ENCODE measurements around the gene PCARE.
A peak's percentile ranks its signal among the peaks of the same experiment; 100 is the strongest.

Gene PCARE

GRCh38 chr2:29064346-29064715 lies 10.0 kb downstream of the PCARE start:
- FAIRE-seq: no peak
- no peak for DNase-seq (ENCODE audit: low spot score)

- DNase-seq (ENCODE audit: low spot score) (no peak), FAIRE-seq (no peak)
Observed at GRCh38 chr2:29063646-29064345, 10.5 kb downstream of the PCARE start.

GRCh38 chr2:29063056-29063455 lies 11.3 kb downstream of the PCARE start:
- FAIRE-seq: no peak
- no peak for DNase-seq (ENCODE audit: low spot score)

DNA sequence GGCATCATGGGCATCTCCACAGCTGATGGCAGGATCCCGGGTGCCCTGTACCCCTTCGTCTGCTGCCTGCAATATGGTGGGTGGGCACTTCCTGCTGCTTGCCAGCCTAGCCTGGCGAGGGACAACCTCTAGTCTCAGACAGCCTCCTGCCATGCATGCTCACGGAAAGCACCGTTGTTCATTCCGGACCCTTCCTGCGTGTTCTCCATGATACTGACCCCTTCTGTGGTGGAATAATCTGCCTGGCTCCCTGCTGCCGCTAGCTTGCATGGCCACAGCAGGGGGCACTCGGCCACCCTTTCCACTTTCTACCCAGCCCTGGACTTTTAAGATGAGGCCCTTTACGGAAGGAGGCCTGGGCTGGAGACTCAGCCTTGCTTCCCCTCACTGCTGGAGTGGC lies 12.0 kb downstream of the PCARE start:
- DNase-seq (ENCODE audit: low spot score) (no peak), FAIRE-seq (peak; percentile 30)

DNA sequence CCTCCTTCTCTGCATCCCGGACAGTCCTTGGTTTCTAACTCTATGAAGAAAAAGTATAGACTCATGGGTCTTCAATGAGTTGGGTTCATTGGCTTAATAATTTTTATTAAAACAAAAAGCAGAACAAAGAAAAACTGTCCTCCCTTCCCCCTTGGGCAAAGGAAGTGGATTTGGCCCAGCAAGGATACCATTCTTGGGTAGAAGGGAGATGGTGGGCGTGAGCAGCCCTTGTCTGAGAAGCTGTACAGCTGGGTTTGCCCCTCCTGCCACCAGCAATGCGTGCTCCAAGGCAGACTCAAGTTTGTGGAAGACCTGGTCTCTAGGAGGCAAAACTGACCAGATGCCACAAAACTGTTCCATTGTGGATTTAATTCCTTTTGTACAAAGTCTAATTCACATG lies 12.7 kb downstream of the PCARE start:
- DNase-seq (ENCODE audit: low spot score): no peak
- no peak for FAIRE-seq

- DNase-seq (ENCODE audit: low spot score) (no peak), FAIRE-seq (no peak)
Observed at GRCh38 chr2:29061176-29061575, 13.1 kb downstream of the PCARE start.

DNA sequence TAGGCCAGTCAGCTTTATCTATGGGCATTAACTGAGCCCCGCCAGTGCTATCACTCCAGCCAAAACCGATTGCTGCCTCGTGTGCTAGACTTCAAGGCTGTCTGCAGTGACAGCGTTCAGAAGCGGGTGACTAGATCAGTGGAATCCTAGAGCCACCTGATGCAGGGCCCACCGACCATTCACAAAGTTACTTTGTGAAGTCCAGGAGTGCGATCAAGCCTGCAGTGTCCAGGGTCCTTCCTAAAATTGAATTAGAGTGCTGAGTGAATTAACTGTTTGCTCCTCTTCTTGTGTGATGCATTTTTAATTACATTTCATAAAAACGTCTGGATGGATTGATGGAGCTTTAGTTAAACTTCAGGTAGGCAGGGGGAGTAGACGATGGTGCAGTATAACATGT lies 13.9 kb downstream of the PCARE start:
- DNase-seq (ENCODE audit: low spot score): no peak
- no peak for FAIRE-seq

DNA sequence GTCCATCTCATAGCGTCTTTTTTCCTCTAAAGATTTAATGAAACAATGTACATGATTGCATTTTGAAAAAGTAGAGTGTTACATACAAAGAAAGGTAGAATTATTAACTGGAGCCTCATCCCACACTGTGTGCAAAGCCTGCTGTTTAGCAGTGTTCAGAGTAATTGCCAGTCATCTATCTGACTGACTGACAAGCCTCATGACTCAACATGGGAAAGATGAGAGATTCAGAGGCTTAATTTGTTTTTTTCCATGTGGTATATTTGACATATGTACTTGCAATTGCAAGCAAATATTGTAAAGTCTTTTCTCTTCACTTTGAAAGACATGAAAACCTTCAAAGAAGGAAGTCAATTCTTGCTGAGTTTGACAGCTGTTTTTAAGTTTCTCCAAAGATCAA lies 14.7 kb downstream of the PCARE start:
- FAIRE-seq (no peak), DNase-seq (ENCODE audit: low spot score) (no peak)

DNA sequence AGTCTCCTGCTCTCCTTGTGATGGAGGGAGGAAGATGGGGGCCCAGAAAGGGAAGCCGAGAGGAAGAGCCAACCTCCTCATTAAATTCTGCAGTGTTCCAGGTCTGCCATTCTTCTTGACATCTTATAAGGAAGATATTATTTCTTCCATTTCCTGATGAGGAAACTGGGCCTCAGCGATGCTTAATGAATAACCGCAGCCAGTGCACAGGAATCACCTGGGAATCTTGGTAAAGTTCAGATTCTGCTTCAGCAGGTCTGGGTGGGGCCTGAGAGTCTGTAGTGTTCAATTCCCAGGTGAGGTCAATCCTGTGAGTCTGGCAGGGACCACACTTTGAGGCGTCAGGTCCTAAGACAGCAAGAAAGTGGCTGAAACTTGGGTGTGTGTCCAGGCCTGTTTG lies 17.3 kb downstream of the PCARE start:
- DNase-seq (ENCODE audit: low spot score) (no peak), FAIRE-seq (no peak)

- DNase-seq (ENCODE audit: low spot score) (no peak), FAIRE-seq (no peak)
Observed at GRCh38 chr2:29056452-29056851, 17.9 kb downstream of the PCARE start.

DNA sequence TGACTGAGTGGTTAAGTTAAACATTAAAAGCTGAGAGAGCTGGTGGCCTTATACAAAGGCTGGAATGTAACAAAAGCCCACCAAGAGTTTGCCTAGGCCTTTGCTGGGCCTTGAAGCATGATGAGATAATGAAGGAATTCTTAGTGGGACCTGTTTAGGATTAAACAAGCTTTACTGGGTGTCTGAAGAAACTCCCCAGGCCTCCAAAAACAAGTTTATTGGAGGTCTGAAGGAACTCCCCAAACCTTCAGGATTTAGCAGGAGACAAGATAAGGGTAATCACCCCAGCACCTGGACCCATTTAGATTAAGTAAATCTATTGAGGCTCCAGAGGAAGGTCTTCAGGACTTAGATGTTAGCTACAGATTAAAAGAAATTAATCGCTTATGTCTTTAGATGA lies 18.7 kb downstream of the PCARE start:
- FAIRE-seq: no peak
- DNase-seq (ENCODE audit: low spot score): no peak

- DNase-seq (ENCODE audit: low spot score) (peak; percentile 50), FAIRE-seq (no peak)
Observed at GRCh38 chr2:29054430-29054829, 19.9 kb downstream of the PCARE start.

DNA sequence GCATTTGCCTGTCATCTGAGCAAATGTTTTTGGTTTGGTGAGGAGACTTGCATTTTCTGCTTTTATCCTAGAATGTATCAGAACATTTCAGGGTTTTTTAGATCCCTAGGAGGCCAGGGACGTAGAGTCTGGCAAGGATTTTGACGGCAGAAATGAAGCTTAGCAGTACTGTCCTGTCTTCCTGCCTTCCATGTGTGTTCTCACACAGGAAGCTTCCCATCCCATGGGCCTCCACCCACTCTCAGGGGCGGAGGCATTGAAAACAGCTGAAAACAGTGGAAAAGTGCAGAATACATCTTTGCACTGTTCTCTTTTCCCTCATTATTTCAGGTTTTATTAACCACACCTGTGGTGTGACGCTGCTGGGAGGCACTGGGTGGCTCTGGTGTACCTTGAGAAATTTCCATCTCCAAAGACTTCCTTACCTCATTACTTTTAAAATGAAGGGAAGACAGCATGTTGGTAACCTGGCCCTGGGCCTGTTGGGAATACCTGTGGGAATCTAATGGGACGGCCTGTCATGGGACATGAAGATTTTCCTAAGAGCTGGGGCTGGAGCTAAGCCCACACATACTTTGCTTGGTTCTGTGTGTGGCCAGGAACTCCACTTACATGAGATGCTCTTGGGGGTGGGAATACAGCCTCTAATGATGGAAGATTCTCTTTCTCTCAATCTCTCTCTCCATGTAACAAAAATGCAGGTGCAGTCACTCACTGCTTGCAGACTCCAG lies 20.5 kb downstream of the PCARE start:
- peak; percentile 33 for DNase-seq (ENCODE audit: low spot score)

DNA sequence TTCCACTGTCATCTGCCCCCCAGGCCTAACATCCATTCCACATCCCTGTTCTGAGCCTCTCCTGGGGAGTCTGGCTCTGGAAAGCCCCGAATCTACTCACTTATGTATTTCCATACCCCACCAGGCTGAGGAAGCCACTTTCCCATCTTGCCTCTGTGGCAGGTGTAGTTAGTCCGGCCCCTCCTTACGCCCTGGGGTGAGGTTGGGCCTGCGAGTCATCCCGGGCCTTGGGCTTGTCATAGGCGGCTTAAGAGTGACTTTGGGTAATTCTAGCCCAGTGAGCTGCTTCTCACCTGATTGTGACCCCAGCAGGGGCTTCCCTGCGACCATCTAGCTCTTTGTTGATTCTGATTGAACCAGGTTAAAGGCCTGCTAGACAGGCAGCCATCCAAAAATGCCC lies 21.1 kb downstream of the PCARE start:
- FAIRE-seq: no peak
- peak; percentile 63 for DNase-seq (ENCODE audit: low spot score)

More for the DNA sequence above, 20.5 kb downstream of the PCARE start:
- FAIRE-seq: no peak

DNA sequence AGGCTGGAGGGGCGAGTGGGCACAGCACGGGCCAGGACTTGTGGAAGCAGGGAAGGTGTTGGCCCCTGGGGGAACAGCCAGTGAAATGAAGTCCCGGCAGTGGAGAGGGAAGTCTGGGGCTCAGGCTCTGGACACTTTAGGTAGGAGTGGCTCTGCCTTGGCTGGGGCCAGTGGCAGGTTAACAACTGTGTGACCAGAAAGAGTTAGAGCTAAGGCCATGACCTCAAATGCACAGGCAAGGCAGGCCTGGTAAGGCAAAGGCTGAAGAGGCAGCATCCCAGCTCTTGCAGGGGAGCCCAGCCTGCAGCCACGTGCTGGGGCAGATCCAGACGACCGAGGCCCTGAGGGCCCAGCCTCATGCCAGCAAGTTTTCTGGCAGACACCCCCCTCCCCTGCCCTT lies 21.5 kb downstream of the PCARE start:
- FAIRE-seq (no peak), DNase-seq (ENCODE audit: low spot score) (no peak)

DNA sequence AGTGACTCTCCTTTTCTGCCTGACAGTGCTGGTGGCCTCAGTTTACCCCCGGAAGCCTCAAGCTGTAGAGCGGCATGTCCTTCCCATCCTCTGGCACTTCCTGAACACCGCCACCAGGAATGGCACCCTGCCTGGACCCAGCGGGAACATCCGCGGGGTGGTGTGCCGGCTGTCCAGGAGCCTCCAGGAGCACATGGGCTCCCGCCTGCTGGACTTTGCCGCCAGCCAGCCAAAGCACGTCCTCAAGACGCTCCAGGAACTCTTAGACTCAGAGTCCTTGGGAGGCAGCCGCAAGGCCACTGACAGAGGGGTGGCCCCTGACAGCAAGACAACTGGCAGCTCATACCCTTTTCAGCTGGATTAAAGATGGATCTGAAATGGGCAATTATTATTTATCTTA lies 22.6 kb downstream of the PCARE start:
- FAIRE-seq (no peak), DNase-seq (ENCODE audit: low spot score) (no peak)

- DNase-seq (ENCODE audit: low spot score) (no peak), FAIRE-seq (no peak)
Observed at GRCh38 chr2:29050591-29050990, 23.7 kb downstream of the PCARE start.

DNA sequence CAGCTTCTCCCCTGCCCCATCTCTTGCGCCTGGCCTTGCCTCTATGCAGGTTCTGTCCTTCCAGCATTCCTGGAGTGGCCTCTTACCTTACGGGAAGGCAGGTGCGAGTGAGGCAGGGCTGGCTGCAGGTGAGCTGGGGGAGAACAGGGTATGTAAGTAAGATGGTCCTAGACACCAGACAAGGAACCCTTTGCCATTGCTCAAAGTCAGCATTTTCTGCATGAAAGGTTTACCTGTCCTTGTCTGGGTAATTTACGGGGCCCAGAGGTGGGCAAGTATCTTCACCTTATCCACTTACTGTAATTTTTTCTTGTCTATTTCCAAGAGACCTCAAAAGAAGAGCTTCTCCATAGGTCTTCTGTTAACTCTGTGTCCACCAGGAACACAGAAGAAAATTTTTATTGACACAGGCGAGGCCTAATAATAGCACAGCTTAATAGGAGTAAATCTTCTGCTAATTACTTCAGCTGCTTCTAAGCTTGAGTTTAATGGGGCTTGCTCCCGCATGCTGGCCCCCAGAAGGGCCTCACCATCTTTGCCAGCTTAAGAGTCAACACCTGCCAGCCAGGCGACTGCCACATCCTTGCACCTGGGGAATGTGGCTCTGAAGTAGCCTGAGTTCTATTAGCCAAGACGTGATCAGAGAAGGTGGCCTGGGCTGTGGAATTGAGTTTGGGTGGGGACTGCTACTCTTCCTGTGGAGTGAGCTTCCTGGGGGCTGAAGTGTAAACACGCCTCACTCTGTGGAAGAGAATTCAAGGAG lies 27.1 kb downstream of the PCARE start:
- FAIRE-seq: no peak

DNA sequence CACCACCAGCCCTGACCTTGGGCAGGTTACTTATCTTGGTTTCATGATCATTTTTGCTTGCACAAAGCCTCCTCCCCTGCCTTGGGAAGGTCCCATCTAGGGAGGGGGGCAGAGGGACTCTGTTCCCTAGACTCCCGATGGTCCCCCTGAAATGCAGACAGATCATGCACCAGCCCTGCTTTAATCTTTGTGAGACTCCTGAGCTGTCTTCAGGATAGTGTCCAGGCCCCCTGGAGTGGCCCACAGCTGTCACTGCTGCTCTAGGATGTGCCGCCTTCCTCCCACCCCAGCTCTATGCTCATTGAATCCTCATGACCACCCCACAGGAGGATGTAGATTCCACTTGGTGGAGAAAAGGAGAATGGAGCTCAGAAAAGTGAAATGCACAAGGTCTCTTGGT lies 28.0 kb downstream of the PCARE start:
- FAIRE-seq (no peak), DNase-seq (ENCODE audit: low spot score) (no peak)

More for the DNA sequence above, 27.1 kb downstream of the PCARE start:
- DNase-seq (ENCODE audit: low spot score): no peak

DNA sequence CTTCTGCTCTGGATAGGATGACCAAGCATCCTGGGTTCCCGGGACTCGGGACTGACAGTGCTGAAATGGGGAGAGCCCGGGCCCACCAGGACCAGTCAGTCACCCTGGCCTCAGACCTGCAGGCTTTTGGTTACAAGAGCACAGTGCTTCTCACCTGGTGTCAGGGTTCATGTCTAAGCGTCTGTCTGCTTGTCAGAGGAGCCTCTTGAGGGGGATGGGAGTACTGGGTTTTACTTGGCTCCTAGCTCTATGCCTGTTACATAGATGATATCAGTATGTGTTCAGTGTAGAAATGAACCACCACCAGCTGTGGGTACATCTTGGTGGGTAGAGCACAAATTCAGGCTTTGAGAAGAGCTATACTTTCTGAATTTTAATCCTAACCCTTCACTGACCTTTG lies 29.9 kb downstream of the PCARE start:
- DNase-seq (ENCODE audit: low spot score) (no peak), FAIRE-seq (no peak)

DNA sequence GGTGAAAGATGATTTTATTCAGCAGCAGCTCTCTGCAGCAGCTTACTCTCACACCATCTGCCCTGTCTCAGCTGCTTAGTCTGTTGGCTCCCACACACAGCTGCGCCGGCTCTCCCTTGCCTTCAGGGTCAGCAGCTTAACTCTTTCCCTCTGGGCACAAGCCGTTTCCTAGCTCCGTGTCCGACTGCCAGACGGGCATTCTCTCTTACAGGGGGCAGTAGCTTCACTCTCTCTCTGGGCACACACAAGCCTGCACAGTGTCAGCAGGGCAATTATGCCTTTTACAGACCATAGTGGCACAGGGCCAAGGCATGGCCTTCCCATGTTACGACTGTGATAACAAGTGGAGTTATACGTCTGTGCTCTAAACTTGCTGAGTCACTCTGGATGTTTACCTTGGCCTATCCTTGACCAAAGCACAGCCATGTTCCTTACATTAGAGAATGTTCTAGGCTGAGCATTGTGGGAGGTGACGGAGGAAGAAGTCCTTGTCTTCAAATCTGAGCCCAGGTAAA lies 31.7 kb downstream of the PCARE start:
- FAIRE-seq: peak; percentile 17

DNA sequence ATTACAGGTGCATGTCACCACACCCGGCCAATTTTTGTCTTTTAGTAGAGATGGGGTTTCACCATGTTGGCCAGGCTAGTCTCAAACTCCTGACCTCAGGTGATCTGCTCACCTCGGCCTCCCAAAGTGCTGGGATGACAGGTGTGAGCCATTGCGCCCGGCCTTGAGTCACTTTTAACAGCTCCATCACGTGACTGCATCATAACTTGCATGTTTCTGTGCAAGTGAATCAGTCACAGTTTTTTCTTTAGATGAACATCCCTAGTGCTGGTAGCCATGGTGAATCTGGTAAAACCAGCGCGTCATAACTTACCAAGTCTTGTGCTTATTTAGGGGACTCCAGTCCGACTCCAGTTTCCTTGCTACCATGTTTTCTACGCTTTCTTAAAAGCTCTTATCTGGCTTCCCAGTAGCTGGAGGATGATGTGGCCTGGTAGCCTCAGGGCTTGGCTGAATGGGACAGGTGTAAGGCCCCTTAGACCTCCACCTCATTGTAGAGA lies 33.1 kb downstream of the PCARE start:
- FAIRE-seq (no peak), DNase-seq (ENCODE audit: low spot score) (no peak)

More for the DNA sequence above, 31.7 kb downstream of the PCARE start:
- no peak for DNase-seq (ENCODE audit: low spot score)
